SHP77 (cell line): ENCODE results near the gene METTL6.
"Not testable (repeated sequence)": the region's sequence is repeated elsewhere in the genome, so short reads cannot be mapped to it uniquely, and the experiment has no call there.

Source experiments
- DNase-seq, 2 experiments: peaks; one replicate each; lab custom pipeline; 2025; lab: John Stamatoyannopoulos, UW

METTL6 gene, protein sequence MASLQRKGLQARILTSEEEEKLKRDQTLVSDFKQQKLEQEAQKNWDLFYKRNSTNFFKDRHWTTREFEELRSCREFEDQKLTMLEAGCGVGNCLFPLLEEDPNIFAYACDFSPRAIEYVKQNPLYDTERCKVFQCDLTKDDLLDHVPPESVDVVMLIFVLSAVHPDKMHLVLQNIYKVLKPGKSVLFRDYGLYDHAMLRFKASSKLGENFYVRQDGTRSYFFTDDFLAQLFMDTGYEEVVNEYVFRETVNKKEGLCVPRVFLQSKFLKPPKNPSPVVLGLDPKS

GRCh38 chr3:15427182-15427880 is at the start of gene METTL6, which contains the start of gene EAF1:
TSS of gene METTL6 (minus strand) at chr3:15427544. CDS start at chr3:15426511, 1,033 bp downstream.
TSS of gene EAF1 (plus strand) at chr3:15427598. CDS start at chr3:15427780, 182 bp downstream.
- peak; percentile 70 to 80 for DNase-seq

DNA sequence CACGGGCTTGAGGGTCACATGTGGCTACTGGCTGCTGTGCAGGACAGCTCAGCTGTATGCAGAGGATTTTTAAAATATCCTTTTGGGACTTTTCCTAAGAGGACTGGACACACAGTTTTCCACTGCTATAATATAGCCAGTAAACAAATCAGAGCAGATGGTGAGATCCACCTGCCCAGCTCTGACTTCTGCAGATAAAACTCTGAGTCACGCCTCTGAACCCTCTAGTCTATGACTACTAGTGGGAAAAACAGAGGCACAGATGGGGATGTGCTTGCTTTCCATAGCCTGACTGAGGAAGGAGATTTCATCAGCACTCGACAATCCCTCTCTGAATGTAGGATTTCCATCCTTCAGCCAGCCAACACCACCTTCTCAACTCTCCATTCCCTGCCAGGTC is 49.0 kb upstream of the METTL6 start:
- DNase-seq, result peak in 1 of 2 experiments; percentile 21

DNA sequence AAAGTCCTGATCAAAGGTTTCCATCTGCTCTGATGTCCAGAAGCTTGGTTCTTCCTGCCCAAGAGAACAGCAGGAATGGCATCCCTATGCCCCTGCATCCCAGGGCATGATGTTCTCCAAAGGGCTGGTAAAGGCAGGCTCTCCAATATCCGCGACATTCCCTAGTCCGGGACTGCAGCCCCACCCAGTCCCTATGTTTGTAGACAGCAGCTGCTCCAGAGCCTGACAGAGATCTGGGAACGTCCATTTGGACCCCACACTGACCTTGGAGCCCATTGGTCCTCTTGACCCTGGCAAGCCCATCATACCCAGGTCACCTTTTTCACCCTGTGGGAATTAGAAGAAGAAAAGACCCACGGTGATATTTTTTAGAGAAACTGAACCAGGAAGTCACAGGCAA is 47.8 kb upstream of the METTL6 start:
- DNase-seq, result no peak

GRCh38 chr3:15471861-15472260 is 44.5 kb upstream of the METTL6 start:
- DNase-seq, result no peak

- DNase-seq, result no peak
Measured at GRCh38 chr3:15470849-15471248, 43.5 kb upstream of the METTL6 start.

DNA sequence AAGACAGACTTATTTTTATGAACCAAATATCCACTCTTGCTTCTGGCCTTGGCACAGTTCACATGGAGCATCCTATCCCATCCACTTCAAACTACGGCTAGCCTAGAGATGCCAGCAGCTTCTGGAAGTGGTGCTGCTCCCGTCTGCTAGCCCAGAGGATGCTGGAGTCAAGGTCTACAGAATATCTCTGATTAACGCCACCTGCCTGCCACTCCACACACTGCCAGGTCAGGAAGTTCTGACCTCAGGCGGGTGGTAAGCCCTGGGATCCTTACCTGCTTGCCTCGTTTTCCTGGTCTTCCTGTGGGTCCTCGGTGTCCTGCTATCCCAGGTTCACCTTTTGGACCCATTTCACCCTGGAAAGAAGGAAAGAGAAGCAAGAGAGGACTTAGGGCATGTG is 42.9 kb upstream of the METTL6 start:
- DNase-seq, result no peak

DNA sequence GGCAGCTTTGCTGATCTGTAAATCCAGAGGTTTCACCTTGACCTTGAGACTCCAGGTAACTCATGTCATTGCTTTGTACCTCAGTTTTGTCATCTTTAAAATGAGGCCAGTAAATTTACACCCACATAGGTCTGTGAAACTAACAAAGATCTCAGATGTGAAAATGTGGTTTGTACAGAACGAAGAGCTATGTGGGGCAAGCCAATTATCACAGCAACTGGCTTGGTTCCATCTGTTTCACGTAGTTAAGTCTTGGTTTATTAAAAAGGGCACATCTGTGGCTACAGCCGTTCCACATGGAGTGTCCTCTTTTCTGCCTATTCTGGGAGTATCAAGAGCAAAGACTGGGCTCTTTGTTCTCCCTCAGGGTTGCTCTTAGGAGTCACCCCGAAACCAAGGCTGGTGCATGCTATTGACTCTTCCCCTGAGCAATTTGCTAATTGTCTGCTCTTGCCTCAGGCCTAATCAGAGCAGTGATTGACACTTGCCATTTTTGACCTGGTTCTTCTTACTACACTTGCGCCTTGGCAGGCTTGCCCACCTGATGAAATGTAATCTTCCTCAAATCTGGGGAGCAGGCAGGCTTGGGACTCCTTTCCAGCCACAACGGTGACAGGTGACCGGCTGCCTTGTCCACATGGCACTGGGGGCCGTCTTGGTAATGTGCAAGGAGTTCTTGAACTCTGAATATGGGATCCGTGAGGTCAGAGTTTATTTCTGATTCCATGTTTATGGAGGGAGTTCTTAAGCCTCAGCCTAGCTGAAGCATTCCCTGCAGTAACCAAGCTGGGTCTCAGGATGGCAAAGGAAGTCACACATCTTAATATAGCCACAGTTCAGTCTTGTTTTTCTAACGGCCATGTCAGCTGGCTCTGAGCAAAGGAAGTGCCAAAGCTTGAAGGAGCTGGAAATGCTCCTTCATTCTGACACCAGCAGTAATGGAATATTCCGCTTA is 40.2 kb upstream of the METTL6 start:
- DNase-seq, result no peak

DNA sequence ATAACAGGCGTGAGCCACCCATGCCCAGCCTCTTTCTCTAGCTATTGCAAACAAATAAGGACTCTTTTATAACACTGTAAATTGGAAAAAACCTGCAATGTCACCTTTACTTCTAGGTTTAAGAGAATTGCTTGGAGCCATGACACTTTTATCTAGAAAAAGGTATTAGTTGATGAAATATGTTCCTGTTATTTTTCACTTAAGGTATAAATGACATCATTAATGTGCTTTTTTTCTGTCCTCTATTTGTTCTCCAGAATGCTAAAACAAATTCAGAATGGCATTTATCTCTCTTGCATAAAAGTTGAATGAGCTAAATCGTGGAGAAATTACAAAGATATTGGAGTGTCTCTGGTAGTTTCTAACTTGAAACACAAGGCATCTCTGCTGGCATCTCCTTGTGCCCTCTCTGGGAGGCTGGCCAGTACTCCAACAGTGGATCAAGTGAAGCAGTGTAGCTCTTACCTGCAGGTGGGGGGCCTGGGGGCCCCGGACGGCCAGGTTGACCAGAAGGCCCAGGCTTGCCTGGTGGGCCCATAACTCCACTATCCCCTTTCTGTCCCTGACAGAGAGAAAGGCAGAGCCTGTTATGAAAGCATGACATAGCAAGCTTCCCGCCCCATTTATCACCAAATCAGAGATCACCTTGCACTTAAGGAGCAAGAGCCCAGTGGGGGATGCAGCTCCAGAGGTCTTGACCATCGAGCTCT is 38.7 kb upstream of the METTL6 start:
- DNase-seq, result no peak

- no peak for DNase-seq
Measured at GRCh38 chr3:15462451-15462850, 35.1 kb upstream of the METTL6 start.

GRCh38 chr3:15460891-15461531 is 33.7 kb upstream of the METTL6 start:
- DNase-seq, result no peak

DNA sequence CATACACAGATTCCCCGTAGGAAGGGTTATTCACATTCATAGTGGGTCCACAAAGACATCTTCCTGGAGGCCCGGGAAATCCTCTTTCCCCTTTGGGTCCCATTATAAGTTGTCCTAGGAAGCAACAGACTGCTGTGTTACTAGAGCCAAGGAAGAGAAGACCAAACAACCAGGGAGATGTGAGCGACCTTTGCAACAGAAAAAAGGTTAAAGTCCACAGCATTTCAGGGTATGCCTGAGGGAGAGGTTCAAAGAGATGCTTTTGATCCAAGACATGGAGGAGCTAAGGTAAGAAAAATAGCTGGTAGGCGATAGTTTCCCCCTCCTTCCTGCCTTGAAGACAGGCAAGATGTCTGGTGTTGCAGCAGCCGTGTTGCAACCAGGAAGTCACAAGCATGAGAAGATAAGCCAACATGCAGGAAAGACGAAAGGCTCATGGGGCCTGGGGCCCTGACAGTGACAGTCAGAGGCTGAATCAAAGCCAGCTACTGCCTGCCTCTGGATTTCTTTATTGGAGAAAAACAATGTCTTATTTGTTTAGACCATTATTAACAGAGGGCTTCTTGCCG is 31.0 kb upstream of the METTL6 start:
- DNase-seq, result no peak

GRCh38 chr3:15456915-15457314 is 29.6 kb upstream of the METTL6 start:
- not testable (repeated sequence) for DNase-seq

DNA sequence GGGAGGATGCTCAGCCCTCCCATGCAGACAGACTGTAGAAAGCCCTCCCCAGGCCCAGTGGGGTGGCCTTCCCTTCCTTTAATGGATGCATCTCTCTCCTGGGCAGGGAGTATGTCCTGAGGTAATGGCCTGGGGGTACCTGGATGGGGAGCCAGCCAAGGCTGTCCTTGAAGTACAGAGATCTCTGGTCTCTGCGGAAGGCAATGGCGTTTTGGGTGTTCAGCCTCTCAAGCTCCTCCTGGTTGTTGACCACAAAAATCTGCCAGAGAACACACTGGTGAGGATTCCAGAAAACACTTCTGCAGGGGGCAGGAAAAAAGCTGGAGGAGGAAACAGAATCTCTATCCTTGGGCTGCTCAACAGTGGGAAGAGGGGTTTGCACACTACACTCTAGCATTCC is 29.0 kb upstream of the METTL6 start:
- no peak for DNase-seq

DNA sequence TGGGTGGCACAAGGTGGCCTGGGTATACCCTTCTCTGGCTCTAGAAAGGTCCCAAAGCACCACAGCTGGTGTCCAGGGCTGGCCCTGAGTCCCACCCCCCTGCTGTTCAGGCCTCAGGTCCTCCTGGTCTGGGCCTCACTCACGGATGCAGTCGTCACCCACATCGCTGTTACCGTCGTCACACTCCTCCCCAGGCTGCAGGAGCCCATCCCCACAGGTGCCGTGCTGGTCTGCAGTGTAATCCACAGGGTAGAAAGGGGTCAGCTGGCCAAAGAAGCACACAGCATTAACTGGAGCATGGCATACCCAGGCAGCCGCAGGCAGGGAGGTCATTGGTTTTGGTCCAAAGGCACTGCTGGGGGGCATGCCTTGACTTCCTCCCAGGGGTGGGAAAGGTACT is 28.4 kb upstream of the METTL6 start:
- no peak for DNase-seq

GRCh38 chr3:15454965-15455364 is 27.6 kb upstream of the METTL6 start:
- DNase-seq, result no peak

DNA sequence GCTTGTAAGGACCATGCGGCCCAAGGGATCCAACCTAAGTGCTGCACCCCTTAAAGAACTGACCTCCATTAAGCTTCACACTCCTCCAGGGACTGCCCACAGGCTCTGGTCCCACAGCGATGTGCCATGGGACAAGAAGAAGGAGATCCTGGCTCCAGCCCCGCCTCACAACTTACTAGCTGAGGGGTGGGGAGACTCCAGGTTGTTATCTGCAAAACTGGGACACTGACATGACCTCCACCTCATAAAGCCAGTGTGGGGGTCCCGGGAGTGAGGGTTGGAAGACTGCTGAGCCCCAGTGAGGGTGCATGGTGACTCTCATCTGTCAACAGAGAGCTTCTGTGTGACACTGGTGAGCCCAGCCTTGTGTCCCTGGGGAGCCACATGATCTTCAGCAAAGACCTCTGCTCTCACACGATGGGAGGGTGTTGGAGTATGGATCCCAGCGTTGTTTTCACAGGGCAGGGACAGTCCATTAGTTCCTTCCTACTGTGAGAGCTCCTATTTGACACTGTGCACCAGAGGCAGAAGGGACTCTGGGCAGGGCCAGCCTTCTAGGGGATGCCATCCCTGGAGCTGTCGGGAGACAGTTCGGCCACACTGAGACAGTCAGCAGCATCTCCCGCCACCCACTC is 26.8 kb upstream of the METTL6 start:
- no peak for DNase-seq

- DNase-seq, result no peak
Measured at GRCh38 chr3:15453501-15453900, 26.2 kb upstream of the METTL6 start.

GRCh38 chr3:15452961-15453360 is 25.6 kb upstream of the METTL6 start:
- DNase-seq, result no peak

GRCh38 chr3:15452156-15452555 is 24.8 kb upstream of the METTL6 start:
- no peak for DNase-seq
